GM21576 (cell line): Measurements from ENCODE around the gene GUCY1A2.
"Not testable (repeated sequence)": the region's sequence is repeated elsewhere in the genome, so short reads cannot be mapped to it uniquely, and the experiment has no call there.

Source experiments
- ATAC-seq: cut with Tn5 transposase; IDR thresholded peaks from one replicate; pipeline ENCODE4 v1.9.1; 2021; ENCODE audit warnings: mild to moderate bottlenecking, moderate library complexity; ENCODE audit not compliant: unreplicated experiment

GUCY1A2 gene

GRCh38 chr11:107018219-107018901, at the start of gene GUCY1A2:
TSS of gene GUCY1A2 (minus strand) at chr11:107018476. CDS start at chr11:107018055, 421 bp downstream.
- peak; percentile 24 for ATAC-seq

DNA sequence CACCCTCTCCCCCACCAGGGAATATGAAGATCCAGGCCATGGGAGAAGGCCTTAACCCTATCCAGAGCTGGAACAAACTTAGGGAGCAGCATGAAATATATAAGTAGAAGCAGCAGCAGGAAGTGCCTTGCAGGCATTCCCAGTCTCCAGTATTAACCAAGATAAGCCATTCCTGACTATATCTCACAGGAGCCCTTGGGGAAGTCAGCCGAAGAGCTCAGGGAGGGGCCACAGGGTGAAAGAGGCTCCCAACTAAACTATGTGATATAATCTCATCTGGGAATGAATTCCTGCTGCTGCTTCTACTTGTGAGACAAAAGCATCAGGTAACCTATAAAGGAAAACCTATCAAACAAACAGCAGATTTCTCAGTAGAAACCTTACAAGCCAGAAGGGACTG, 36.1 kb upstream of the GUCY1A2 start:
- ATAC-seq: no peak

- not testable (repeated sequence) for ATAC-seq
These were observed 33.1 kb upstream of the GUCY1A2 start for GRCh38 chr11:107051332-107051731.

DNA sequence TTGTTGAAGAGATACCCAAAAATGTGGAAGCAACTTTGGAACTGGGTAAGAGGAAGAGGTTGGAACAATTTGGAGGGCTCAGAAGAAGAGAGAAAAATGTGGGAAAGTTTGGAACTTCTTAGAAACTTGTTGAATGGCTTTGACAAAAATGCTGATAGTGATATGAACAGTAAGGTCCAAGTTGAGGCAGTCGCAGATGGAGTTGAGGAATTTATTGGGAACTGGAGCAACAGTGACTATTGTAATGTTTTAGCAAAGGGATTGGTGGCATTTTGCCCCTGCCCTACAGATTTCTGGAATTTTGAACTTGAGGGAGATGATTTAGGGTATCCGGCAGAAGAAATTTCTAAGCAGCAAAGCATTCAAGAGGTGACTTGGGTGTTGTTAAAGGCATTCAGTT, 32.6 kb upstream of the GUCY1A2 start:
- ATAC-seq: not testable (repeated sequence)

DNA sequence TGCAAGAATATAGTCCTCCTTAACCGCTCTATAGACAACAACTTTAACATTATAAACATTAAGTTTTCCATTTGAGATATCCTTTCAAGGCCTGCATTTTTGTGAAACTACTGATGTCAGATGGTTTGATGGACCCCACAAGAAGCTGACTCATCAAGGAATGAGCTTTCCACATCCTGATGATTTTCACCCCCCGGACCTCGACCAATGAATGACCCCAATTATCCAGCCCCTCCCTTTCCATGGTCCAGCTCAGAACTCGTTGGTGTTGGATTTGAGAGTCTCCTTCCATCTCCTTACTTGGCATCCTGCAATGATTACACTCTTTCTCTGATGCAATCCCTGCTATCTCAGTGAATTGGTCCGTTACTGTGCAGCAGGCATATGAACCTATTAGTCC, 31.8 kb upstream of the GUCY1A2 start:
- ATAC-seq: no peak

DNA sequence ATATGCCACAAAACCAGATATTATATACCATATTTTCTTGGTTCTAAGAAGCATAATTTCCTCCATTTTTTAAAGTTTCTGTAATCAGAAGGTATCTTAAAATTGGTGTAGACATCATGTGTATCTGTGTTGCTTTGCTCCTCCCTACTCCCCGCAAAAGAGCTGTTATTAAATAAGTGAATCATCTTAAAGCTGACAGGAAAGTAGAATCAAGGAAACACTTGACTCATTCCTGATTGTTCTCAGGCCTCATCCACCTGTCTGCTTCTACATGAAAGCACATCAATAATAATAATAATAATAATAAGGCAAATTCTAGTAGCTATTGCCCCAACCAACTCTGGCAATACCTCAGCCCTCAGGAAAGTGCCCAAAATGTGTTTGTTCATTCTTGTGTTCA, 26.2 kb upstream of the GUCY1A2 start:
- ATAC-seq: no peak

DNA sequence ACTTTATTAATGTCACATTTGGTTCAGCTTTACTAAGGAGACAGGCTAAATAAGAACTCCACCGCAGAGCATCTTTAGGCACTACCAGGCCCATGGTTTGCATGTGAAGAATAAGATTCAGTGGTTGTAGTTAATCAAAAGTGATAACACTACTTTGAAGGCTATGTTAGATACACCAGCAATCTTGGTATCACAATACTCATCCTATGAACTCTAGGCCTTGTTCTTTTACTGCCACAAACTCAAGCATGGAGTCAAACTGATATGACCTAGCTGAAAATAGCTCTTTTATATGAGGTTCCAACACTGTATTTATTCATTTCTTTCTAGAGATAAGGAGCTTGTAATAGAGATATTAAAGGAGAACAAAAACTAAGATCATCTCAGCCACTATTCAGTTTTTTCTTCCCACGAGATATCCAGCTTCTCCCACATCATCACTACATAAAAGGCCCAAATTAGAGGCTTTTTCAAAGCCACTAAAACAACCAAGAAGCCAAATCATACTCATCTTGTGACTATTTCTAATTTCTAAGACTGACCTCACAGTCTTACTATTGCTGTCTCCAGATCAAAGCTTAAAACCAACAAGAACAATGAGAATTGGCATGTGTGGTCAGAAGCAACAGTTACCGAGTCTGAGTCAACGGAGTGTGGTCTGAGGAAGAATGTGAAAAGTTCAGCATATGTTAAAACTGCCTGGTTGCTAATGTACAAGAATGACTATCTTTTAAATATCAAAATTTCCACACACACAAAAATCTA, 25.1 kb upstream of the GUCY1A2 start:
- ATAC-seq: peak; percentile 74

DNA sequence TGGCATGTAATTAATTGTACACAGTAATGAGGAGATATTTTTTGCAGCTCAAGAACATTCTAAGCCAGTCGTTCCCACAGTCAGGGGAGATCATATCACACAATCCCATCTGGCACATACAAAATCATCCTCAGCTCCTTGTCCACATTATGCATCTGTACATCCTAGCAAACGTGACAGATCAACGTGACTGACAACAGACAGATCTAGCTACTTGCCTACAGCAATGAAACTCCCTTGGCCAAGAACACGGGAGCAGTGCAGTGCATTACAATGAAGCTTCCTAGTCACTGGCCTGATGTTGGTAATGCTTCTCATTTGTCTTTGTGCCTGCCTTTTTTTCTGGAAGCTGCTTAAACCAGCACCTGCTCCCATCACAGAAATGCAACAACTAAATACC, 24.5 kb upstream of the GUCY1A2 start:
- ATAC-seq: no peak

DNA sequence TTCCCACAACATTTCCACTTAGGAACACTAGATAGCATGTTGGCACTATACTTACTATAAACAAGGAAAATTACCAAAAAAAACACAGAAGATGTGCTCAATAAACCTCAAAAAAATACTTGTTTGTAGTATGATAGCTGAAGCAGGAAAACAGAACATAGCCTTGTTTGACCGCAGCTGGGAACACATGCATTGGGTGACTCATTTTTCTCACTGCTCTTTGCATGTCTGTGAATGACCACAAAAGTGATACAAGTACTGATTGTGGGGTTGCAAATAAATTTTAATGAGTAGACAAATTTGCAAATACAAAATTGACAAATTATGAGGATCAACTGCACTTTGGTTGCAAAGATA, 22.8 kb upstream of the GUCY1A2 start:
- ATAC-seq: peak; percentile 59

GRCh38 chr11:107040433-107041087, 22.3 kb upstream of the GUCY1A2 start:
- no peak for ATAC-seq

- no peak for ATAC-seq
These were observed 7.4 kb upstream of the GUCY1A2 start for GRCh38 chr11:107025673-107026072.

DNA sequence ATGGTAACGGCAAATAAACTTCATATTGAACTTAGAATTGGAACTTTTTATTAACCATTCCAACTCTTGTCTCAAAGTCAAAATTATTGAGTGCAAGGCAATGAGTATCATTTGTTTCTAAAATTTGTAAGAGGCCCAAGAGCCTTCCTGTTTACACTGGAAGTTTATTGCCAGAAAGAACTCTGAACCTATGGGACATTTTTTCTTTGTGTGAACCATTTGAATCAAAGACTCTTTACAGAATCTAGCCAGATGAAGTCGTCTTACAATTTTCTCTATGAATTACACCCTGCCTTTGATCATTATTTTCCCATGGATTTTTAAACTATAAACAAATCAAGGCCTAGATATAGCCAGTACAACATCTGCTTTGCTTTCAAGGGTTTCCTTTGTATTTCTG, 2.3 kb upstream of the GUCY1A2 start:
- no peak for ATAC-seq

DNA sequence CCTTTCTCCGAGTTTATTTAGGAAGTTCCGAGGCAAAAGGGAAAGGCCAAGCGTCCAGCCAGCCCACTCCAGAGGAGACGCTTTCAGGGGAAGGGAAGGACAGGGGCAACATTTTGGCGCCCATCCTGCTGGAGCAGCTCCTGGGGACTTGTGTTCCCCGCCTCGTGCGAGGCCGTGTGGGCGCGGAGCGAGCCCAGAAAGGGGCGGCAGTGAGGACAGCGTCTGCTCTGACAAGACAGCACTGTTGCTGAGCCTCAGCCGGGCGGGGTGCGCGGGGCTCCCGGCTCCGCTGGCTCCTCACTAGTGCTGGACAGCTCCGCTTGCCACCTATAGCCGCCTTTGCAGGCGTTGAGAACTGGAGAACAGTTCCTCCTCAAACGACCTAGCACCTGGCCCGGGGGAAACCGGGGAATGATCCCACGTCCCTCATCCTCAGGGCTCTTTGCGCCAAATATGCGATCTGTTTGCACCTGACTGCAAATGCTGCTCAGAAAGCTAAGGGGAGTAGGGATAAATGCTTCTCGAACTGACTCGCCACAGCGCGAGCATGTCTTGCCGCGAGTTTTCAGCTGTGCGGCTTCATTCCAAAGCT, 722 bp upstream of the GUCY1A2 start:
- ATAC-seq: peak; percentile 37

GRCh38 chr11:107017433-107018218, 650 bp downstream of the GUCY1A2 start:
- ATAC-seq: peak; percentile 77

GRCh38 chr11:107017104-107017432, 1.2 kb downstream of the GUCY1A2 start:
- ATAC-seq: no peak

- no peak for ATAC-seq
These were observed 3.4 kb downstream of the GUCY1A2 start for GRCh38 chr11:107014871-107015270.

DNA sequence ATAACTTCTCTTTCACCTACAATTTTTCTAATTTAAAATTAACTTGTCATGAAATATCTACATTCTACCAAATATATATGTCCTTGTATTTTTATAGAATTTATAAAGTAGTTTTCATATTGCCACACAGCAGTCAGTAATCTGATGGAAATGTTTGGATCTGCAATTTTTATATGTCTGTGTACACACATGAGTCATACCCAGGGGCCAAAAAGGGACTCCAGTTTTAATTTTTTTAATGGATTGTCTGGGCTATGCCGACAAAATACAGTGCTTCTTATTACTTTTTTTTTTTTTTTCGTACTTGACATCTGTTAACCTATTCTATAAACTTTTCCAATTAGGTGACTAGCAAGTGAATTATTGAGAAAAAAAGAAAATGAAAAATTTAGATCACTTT, 6.3 kb downstream of the GUCY1A2 start:
- ATAC-seq: no peak

- ATAC-seq: no peak
These were observed 9.1 kb downstream of the GUCY1A2 start for GRCh38 chr11:107009190-107009589.

DNA sequence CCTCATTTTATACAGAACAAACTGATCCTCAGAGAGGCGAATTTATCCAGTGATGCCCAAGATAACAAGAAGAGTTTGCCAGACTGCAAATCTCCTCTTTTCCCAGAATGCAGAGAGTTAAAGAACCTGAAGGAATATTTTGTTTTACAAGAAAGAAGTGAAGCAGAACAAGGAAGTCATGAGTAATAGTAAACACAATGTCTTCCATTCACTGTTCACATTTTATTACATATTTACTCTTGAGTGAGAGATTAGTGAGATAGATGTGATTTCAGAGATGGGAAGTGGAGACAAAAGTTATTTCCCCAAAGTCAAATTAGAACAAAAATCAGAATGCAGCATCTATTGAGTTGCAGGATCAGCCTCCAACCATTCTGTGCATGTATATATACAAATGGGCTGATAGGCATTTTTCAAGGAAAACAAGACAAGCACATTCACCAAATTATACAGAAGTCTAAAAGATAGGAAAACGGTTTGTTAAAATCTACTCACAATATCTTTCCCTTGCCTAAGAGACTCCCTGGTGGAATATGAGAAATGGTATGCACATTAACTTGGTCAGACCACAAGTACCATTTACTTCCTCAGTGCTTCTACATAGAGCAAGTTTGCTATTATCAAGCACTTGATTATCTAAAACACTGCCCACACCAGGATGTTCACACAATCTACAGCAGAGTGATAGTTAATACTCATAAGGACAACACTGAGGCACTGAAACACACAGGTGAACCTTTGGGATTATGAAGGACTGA, 12.0 kb downstream of the GUCY1A2 start:
- no peak for ATAC-seq

DNA sequence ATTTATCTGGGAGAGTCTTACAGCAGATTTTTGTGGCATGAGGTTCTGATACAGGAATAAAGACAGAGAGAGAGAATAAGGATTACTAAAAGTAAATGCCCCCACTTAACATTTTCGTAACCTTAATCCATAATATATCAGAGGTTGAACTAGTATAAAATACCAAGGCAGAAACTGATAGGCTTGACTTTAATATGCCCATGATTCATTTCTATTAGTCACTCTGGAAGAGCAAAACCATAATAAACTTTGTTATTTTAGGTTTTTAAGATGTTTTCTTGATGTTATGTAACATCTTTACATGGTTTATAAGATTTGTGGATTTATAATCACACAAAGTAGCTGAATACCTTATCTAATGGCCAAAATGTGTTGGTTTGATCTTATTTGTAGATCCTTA, 19.1 kb downstream of the GUCY1A2 start:
- no peak for ATAC-seq

DNA sequence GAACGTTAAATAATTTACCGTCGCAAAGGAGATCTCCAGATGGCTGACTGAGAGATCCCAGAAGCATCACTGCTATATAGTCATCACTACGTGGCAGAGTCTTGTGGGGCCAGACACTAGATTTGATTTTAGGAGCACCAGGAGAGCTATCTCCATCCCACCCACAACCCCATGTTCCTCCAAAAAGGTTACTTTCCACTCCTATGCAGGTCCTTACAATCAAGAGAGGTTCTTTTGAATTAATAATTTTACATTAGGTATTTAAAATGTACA, 19.4 kb downstream of the GUCY1A2 start:
- no peak for ATAC-seq
